Measurements from ENCODE around the gene ODAM.

DNA sequence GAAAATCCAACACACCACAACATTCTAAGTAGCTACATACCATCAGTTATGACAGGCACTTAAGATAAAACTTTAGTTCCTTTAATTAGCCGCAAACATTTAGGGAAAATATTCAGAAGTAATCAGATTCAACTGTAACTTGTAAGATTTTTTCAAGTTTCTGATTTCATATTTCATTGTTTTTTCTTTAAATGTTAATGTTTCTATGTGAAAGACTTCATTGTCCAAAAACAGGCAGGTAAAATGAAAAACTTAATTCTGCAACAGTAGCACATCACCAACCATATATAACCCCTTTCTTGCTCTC, 11.6 kb upstream of the ODAM start:
- no peak for TF ChIP-seq CTCF (IDR thresholded peaks at IDR 0.05; ENCODE audit: low read depth, low read length, poor library complexity, severe bottlenecking)
- no peak for TF ChIP-seq EZH2phosphoT487 (IDR thresholded peaks at IDR 0.05; ENCODE audit: borderline replicate concordance, low read length)
